Caco-2 (cell line): ENCODE results near the gene PIEZO1. TPM values are rescaled to one million over a fixed set of nuclear protein-coding genes. Genes with fewer than 3 reads are reported as not detected.

Experiments used
- BruUV-seq: library from RNA; stranded (reverse); fragments of 400-500 nt; replicated peaks from 2 replicates; lab custom pipeline; 2021; lab: Mats Ljungman, UMichigan
- CTCF ChIA-PET: fragments of 300-600 bp; sonication (Branson Sonifier 250); formaldehyde crosslinking; loops from one replicate; lab custom pipeline; 2022; ENCODE audit warnings: antibody characterized with exemption; lab: Charles Lee
- POLR2A ChIA-PET: fragments of 300-600 bp; sonication (Branson Sonifier 250); formaldehyde crosslinking; loops from one replicate; lab custom pipeline; 2022; ENCODE audit warnings: antibody characterized with exemption; lab: Charles Lee
- DNase-seq, 2 experiments: peaks; one replicate each; pipeline versions ENCODE4 v3.0.0 to v3.0.0-alpha.2; 2020 to 2022
- H3K27me3 ChIP-seq: replicated peaks from 2 replicates; pipeline ENCODE4 v1.6.0; 2011; ENCODE audit warnings: low read length; ENCODE audit not compliant: control insufficient read depth, insufficient read depth
- H3K36me3 ChIP-seq: 2 replicates; pipeline ENCODE4 v1.5.1; 2011; ENCODE audit warnings: low read length; ENCODE audit not compliant: control insufficient read depth, insufficient read depth
- H3K4me1 ChIP-seq: fragments of 250-450 bp; sonication (Bioruptor Pico); 2 replicates; pipeline ENCODE4 v1.5.1; 2020; ENCODE audit warnings: mild to moderate bottlenecking
- H3K4me3 ChIP-seq: 2 replicates; pipeline ENCODE4 v1.5.1; 2011; ENCODE audit warnings: low read depth, mild to moderate bottlenecking, control low read depth, low read length
- H3K9me3 ChIP-seq: fragments of 250-450 bp; sonication (Bioruptor Pico); 2 replicates; pipeline ENCODE4 v1.5.1; 2020; ENCODE audit warnings: mild to moderate bottlenecking, moderate library complexity
- H3K27ac Mint-ChIP-seq: one replicate; pipeline ENCODE4 v1.8.0; 2022; ENCODE audit warnings: mixed read lengths; ENCODE audit not compliant: unreplicated experiment
- H3K27me3 Mint-ChIP-seq: one replicate; pipeline ENCODE4 v1.8.0; 2022; ENCODE audit warnings: mixed read lengths; ENCODE audit not compliant: insufficient read depth, unreplicated experiment
- H3K36me3 Mint-ChIP-seq: one replicate; pipeline ENCODE4 v1.8.0; 2022; ENCODE audit warnings: mild to moderate bottlenecking, mixed read lengths; ENCODE audit not compliant: insufficient read depth, unreplicated experiment
- H3K4me1 Mint-ChIP-seq: one replicate; pipeline ENCODE4 v1.8.0; 2022; ENCODE audit warnings: low read depth, mixed read lengths; ENCODE audit not compliant: unreplicated experiment
- H3K4me3 Mint-ChIP-seq: one replicate; pipeline ENCODE4 v1.8.0; 2022; ENCODE audit warnings: mild to moderate bottlenecking, moderate library complexity, mixed read lengths; ENCODE audit not compliant: unreplicated experiment
- H3K9me3 Mint-ChIP-seq: one replicate; pipeline ENCODE4 v1.8.0; 2022; ENCODE audit warnings: mixed read lengths; ENCODE audit not compliant: unreplicated experiment
- intact Hi-C: fragments of 100-400 bp; cut with micrococcal nuclease; formaldehyde crosslinking; loops from one replicate; pipeline ENCODE4 v1.10.0; 2022; ENCODE audit not compliant: unreplicated experiment
- total RNA-seq: library from RNA; stranded (reverse); gene quantifications from 2 replicates; pipeline ENCODE4 v1.2.3, GENCODE V29; 2022
- TF ChIP-seq, protein P1 (sequence below), 2 experiments: fragments of 200-600 bp in 1 of 2; IDR thresholded peaks; 1 replicate in 1 of 2; 2 replicates in 1 of 2; pipeline versions ENCODE4 v1.5.1 to v1.8.0; 2011 to 2022; ENCODE audit warnings: antibody characterized with exemption in 1 of 2, control low read depth in 1 of 2, inconsistent platforms in 1 of 2, low read depth in 1 of 2, low read length in 1 of 2, mild to moderate bottlenecking in 1 of 2, moderate library complexity in 1 of 2; ENCODE audit not compliant: insufficient read depth in 1 of 2, severe bottlenecking in 1 of 2, unreplicated experiment in 1 of 2

PIEZO1 gene
- total RNA-seq, 1 experiment from 2014 or later, result 248 TPM

DNA sequence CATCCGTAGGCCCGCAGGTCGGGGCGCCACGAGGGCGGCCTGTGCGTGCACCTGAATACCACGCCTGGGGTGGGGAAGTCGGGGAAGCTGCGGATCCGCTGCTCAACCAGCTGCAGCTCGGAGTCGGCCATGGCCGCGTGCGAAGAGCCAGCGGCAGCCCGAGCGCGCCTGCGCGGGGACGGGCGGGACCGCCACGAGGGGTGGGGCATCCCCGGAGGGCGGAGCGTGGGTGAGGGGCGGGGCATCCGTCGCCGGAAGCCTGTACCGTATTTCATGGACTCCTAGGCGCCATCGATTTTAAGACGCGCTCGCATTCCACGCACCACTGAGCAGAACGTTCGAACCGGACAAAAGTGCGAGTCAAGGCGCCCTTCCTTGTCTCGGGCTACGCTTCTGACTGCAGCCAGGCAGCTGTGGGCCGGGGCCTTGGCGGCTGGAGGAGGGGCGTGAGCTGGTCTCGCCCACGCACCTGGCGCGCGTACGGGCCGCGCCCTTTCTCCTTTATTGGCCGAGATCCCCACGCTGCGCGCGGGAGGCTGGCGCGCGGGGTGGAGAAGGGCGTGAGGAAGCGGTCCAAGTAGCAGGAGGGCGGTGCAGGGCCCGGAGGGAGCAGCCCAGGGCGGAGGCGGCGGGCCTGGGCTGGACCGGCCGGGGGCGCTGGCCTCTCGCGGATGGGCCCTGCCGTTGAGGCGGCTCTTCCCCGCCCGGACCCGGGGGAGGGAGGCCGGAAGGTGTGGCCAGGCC is 26.9 kb upstream of the PIEZO1 start, which contains the start of gene APRT:
APRT (minus strand) TSS at position 160 of the 744 bp plus-strand sequence; CDS start at position 131, 29 bp downstream.
- TF ChIP-seq, protein P1, sequence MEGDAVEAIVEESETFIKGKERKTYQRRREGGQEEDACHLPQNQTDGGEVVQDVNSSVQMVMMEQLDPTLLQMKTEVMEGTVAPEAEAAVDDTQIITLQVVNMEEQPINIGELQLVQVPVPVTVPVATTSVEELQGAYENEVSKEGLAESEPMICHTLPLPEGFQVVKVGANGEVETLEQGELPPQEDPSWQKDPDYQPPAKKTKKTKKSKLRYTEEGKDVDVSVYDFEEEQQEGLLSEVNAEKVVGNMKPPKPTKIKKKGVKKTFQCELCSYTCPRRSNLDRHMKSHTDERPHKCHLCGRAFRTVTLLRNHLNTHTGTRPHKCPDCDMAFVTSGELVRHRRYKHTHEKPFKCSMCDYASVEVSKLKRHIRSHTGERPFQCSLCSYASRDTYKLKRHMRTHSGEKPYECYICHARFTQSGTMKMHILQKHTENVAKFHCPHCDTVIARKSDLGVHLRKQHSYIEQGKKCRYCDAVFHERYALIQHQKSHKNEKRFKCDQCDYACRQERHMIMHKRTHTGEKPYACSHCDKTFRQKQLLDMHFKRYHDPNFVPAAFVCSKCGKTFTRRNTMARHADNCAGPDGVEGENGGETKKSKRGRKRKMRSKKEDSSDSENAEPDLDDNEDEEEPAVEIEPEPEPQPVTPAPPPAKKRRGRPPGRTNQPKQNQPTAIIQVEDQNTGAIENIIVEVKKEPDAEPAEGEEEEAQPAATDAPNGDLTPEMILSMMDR (IDR thresholded peaks at IDR 0.05; ENCODE audit: insufficient read depth in 1 of 2, low read depth in 1 of 2, low read length in 1 of 2, severe bottlenecking in 1 of 2, unreplicated experiment in 1 of 2), result peak in 1 of 2 experiments; percentile 19
- peaks cover 17% of the 10 kb centered on the region for H3K36me3 ChIP-seq
- CTCF ChIA-PET, result interaction anchor here (0.6 to 3.1 kb wide), 6 partner anchors 9 to 115 kb away, joined by 3 to 29 read pairs (median 5); partner anchors contain the start of genes GALNS, PIEZO1 and TRAPPC2L
- peak within 1 kb of the TSS; percentile 98 for H3K27ac Mint-ChIP-seq
- BruUV-seq, result TSS peak; percentile 15
- no peaks in the 10 kb centered on the region for H3K9me3 ChIP-seq
- POLR2A ChIA-PET, result interaction anchor here (0.6 to 2.5 kb wide), 5 partner anchors 45 to 429 kb away, joined by 3 to 13 read pairs (median 3); partner anchors contain the start of genes GALNS, TRAPPC2L and ZNF778
- no peaks in the 10 kb centered on the region for H3K27me3 ChIP-seq
- H3K4me3 ChIP-seq, result peak within 1 kb of the TSS; percentile 96
- intact Hi-C loops, result loop anchor here (1.0 kb wide), 2 partner anchors 8 to 45 kb away; partner anchors contain the start of gene TRAPPC2L
- no peaks in the 10 kb centered on the region for H3K27me3 Mint-ChIP-seq
- no peaks in the 10 kb centered on the region for H3K4me1 Mint-ChIP-seq
- peak; percentile 97 to 99 for DNase-seq
- peaks cover 86% of the 10 kb centered on the region for H3K36me3 Mint-ChIP-seq
- H3K9me3 Mint-ChIP-seq, result no peaks in the 10 kb centered on the region
- H3K4me3 Mint-ChIP-seq, result peak within 1 kb of the TSS; percentile 97
- H3K4me1 ChIP-seq, result peaks cover 15% of the 10 kb centered on the region

DNA sequence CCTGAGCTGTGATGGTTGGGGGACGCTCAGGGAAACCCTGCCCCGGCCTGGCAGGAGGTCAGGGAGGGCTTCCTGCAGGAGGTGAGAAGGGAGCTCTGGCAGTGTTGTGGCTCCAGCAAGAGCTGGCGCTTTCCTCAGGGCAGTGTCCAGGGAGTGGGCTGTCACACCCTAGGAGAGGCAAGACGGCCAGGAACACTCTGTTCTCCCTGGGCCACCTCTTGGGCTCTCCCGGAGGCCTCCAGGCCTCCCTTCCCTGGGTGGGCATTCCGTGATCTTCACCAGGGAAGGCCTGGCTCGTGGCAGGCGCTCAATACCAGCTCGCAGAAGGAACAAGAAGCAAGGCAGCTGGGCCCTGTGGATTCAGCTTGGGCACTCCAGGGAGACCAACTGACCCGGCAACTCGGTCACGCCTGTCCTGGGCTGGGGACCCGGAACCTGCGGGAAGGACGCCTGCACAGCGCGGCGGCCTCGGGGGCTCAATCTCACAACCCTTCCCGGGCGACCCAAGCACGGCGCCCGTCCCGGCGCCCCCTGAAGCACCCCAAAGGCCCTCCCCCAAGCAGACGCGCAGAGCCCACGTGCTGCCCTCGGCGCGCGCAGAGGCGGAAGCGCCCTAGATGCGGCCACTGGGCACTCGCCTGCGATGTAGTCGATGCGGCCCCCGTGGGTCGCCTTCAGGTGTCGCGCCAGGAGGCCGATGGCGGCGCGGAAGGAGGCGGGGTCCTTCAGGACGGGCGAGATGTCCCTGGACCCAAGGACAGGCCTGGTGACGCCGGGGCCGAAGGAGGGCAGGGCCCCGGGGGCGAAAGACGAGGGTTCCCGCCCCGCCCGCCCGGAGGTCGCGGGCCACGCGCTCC is 26.1 kb upstream of the PIEZO1 start:
- Mint-ChIP-seq H3K36me3 (peaks cover 86% of the 10 kb centered on the region), H3K9me3 (no peaks in the 10 kb centered on the region), H3K27ac (peak overlapping the region; percentile 98), H3K27me3 (no peaks in the 10 kb centered on the region), H3K4me1 (no peaks in the 10 kb centered on the region), H3K4me3 (peak overlapping the region; percentile 97)
- TF ChIP-seq, protein P1 (IDR thresholded peaks at IDR 0.05; ENCODE audit: insufficient read depth in 1 of 2, low read depth in 1 of 2, low read length in 1 of 2, severe bottlenecking in 1 of 2, unreplicated experiment in 1 of 2), result no peak
- peak overlapping the region; percentile 96 for H3K4me3 ChIP-seq
- intact Hi-C loops, result no loop called here
- peak; percentile 86 for DNase-seq
- CTCF ChIA-PET, result interaction anchor here (0.6 to 3.1 kb wide), 6 partner anchors 8 to 115 kb away, joined by 3 to 29 read pairs (median 5); partner anchors contain the start of genes GALNS, PIEZO1 and TRAPPC2L
- H3K9me3 ChIP-seq, result no peaks in the 10 kb centered on the region
- no peaks in the 10 kb centered on the region for H3K27me3 ChIP-seq
- peaks cover 19% of the 10 kb centered on the region for H3K36me3 ChIP-seq
- BruUV-seq, result no TSS peak
- peaks cover 15% of the 10 kb centered on the region for H3K4me1 ChIP-seq
- POLR2A ChIA-PET, result interaction anchor here (0.6 to 2.5 kb wide), 5 partner anchors 46 to 430 kb away, joined by 3 to 13 read pairs (median 3); partner anchors contain the start of genes GALNS, TRAPPC2L and ZNF778
